Upper lobe of right lung (tissue), 1 donor: ENCODE measurements around the gene ZBED2. TPM values are rescaled to one million over a fixed set of nuclear protein-coding genes. Genes with fewer than 3 reads are reported as not detected.

Experiments used
- ATAC-seq: fragments of 200-7000 bp; cut with Tn5 transposase; one replicate; pipeline ENCODE4 v1.9.1; 2020; ENCODE audit warnings: mild to moderate bottlenecking, moderate library complexity
- DNase-seq: peaks from one replicate; pipeline ENCODE4 v3.0.0-alpha.2; 2020
- H3K27ac ChIP-seq: fragments of 200-600 bp; one replicate; pipeline ENCODE4 v1.8.0; 2022
- H3K27me3 ChIP-seq: fragments of 200-600 bp; one replicate; pipeline ENCODE4 v1.8.0; 2022; ENCODE audit warnings: mild to moderate bottlenecking
- H3K36me3 ChIP-seq: fragments of 200-600 bp; one replicate; pipeline ENCODE4 v1.8.0; 2022
- H3K4me1 ChIP-seq: fragments of 200-600 bp; one replicate; pipeline ENCODE4 v1.8.0; 2022
- H3K4me3 ChIP-seq: fragments of 200-600 bp; one replicate; pipeline ENCODE4 v1.8.0; 2022; ENCODE audit warnings: mild to moderate bottlenecking
- H3K9me3 ChIP-seq: fragments of 200-600 bp; one replicate; pipeline ENCODE4 v1.8.0; 2022
- intact Hi-C: fragments of 100-400 bp; cut with DNase I; formaldehyde crosslinking; loops from one replicate; pipeline ENCODE4 v1.11.0; 2022
- total RNA-seq: library from RNA; stranded (reverse); fragmentation: NEBNext Ultra II Directional; extraction: Animal tissue kit (Norgen Biotek cat#: 25700); gene quantifications from one replicate; pipeline ENCODE4 v1.2.1, GENCODE V29; 2021
- TF ChIP-seq, protein P1 (sequence below): fragments of 200-600 bp; IDR thresholded peaks from one replicate; pipeline ENCODE4 v1.8.0; 2022; ENCODE audit warnings: antibody characterized with exemption
- donor health status: DM: no; HTN: yes; CAD: no; lungs with severe emphysema.

The ZBED2 gene
- total RNA-seq, 1 donor from 2014 or later, result 6.4 TPM

- Histone ChIP-seq H3K4me3 (no peak overlapping the region), H3K9me3 (no peaks in the 10 kb centered on the region), H3K27ac (no peak overlapping the region), H3K36me3 (no peaks in the 10 kb centered on the region), H3K4me1 (no peaks in the 10 kb centered on the region), H3K27me3 (no peaks in the 10 kb centered on the region)
- ATAC-seq (no peak), DNase-seq (no peak)
- TF ChIP-seq, protein P1, sequence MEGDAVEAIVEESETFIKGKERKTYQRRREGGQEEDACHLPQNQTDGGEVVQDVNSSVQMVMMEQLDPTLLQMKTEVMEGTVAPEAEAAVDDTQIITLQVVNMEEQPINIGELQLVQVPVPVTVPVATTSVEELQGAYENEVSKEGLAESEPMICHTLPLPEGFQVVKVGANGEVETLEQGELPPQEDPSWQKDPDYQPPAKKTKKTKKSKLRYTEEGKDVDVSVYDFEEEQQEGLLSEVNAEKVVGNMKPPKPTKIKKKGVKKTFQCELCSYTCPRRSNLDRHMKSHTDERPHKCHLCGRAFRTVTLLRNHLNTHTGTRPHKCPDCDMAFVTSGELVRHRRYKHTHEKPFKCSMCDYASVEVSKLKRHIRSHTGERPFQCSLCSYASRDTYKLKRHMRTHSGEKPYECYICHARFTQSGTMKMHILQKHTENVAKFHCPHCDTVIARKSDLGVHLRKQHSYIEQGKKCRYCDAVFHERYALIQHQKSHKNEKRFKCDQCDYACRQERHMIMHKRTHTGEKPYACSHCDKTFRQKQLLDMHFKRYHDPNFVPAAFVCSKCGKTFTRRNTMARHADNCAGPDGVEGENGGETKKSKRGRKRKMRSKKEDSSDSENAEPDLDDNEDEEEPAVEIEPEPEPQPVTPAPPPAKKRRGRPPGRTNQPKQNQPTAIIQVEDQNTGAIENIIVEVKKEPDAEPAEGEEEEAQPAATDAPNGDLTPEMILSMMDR, result no peak
- intact Hi-C loops, result no loop called here
These were observed 5.6 kb downstream of the ZBED2 start for GRCh38 chr3:111589303-111590142.

DNA sequence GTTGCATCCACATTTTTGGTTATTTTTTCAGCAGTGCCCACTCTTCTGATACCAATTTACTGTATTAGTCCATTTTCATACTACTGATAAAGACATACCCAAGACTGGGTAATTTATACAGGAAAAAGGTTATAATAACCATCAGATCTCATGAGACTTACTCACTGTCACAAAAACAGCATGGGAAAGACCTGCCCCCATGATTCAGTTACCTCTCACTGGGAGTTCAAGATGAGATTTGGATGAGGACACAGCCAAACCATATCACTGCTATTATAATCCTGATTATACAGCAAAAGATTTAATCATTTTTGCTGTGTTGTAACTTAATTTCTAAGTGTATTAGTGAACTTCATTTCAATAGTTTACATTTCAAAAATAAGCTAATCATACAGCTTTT lies 6.6 kb downstream of the ZBED2 start:
- Histone ChIP-seq H3K4me3 (no peak overlapping the region), H3K27ac (no peak overlapping the region), H3K36me3 (no peaks in the 10 kb centered on the region), H3K9me3 (no peaks in the 10 kb centered on the region), H3K4me1 (no peaks in the 10 kb centered on the region), H3K27me3 (no peaks in the 10 kb centered on the region)
- TF ChIP-seq, protein P1, result no peak
- intact Hi-C loops, result no loop called here
- DNase-seq, result no peak
- ATAC-seq, result no peak

GRCh38 chr3:111585217-111585616 lies 9.9 kb downstream of the ZBED2 start:
- intact Hi-C loops, result no loop called here
- ATAC-seq (peak; percentile 80), DNase-seq (no peak)
- H3K27me3 ChIP-seq, result no peaks in the 10 kb centered on the region
- TF ChIP-seq, protein P1, result no peak
- no peak overlapping the region for H3K4me3 ChIP-seq
- H3K36me3 ChIP-seq, result no peaks in the 10 kb centered on the region
- H3K9me3 ChIP-seq, result no peaks in the 10 kb centered on the region
- H3K4me1 ChIP-seq, result no peaks in the 10 kb centered on the region
- peak overlapping the region; percentile 28 for H3K27ac ChIP-seq

DNA sequence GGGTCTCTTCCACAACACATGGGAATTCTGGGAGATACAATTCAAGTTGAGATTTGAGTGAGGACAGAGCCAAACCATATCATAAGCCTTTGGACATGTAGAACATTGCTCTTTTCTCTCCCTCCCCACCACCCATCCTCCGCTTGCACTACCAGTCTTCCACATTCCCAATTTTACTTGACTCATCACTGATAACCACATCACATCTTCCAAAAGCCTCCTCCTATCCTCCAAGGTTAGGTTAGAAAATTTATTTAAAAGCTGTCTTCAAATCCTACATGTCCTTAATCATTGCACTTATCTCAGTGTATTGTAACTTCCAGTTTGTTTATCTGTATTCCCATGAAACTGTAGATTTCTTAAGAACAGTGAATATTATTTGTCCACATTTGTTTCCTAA lies 10.4 kb downstream of the ZBED2 start:
- H3K27me3 ChIP-seq, result no peaks in the 10 kb centered on the region
- no peaks in the 10 kb centered on the region for H3K36me3 ChIP-seq
- H3K4me1 ChIP-seq, result no peaks in the 10 kb centered on the region
- DNase-seq (no peak), ATAC-seq (no peak)
- no peak overlapping the region for H3K4me3 ChIP-seq
- TF ChIP-seq, protein P1, result no peak
- no peaks in the 10 kb centered on the region for H3K9me3 ChIP-seq
- intact Hi-C loops, result no loop called here
- H3K27ac ChIP-seq, result peak overlapping the region; percentile 28

DNA sequence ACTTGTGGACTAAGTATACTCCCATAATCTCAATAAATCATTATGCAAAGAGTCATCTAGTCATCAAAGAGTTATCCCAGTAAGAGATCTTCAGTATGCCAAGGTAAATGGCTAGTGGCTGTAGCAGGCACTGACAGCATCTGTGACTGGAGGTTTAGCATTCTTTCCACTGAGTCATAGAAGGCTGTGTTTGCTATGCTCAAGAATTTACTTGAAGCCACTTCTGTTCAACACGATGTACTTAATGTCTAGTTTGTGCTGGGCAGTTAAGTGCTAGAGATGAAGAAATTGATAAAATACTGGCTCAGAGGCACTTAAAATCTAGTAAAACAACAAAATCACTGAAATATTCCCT lies 13.0 kb downstream of the ZBED2 start:
- ATAC-seq, result peak; percentile 92

More for the DNA sequence above, 13.0 kb downstream of the ZBED2 start:
- DNase-seq, result no peak
- intact Hi-C loops, result no loop called here
- Histone ChIP-seq H3K27me3 (no peaks in the 10 kb centered on the region), H3K27ac (peak overlapping the region; percentile 42), H3K4me3 (no peak overlapping the region), H3K9me3 (no peaks in the 10 kb centered on the region), H3K4me1 (no peaks in the 10 kb centered on the region), H3K36me3 (no peaks in the 10 kb centered on the region)
- TF ChIP-seq, protein P1, result no peak
